ENCODE results near the gene LIF.

LIF gene

DNA sequence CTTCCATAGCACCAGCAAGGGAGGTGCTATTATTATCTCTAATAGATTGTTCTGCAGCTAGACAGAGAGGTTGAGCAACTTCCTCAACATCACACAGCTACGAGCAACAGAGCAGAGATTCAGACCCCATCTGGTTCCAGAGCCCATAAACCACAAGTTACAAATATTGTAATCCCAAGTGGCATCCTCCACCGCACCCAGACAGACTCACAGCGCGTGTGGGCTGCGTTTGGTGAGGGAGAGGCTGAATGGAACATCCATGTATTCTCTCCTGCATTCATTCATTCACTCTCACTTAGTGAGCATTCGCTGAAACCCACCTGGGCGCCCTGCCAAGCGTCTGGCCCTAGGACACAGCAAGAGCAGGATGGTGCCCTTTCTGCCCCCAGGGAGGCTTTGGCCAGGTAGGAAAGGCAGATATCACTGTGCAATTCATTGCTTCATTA lies 33.5 kb downstream of the LIF start:
- CTCF ChIA-PET: no interaction called here
- 0 out of 2 replicates have a peak, but pooled peaks have one; percentile 70 for TF ChIP-seq ZNF768 (tag by site-specific recombination; IDR thresholded peaks at IDR 0.05)
- TF ChIP-seq ZNF311 (tag by site-specific recombination; IDR thresholded peaks at IDR 0.05; ENCODE audit: borderline replicate concordance): no peak
- TF ChIP-seq ZNF707 (tag by site-specific recombination; IDR thresholded peaks at IDR 0.05): no peak
- TF ChIP-seq, protein P1, sequence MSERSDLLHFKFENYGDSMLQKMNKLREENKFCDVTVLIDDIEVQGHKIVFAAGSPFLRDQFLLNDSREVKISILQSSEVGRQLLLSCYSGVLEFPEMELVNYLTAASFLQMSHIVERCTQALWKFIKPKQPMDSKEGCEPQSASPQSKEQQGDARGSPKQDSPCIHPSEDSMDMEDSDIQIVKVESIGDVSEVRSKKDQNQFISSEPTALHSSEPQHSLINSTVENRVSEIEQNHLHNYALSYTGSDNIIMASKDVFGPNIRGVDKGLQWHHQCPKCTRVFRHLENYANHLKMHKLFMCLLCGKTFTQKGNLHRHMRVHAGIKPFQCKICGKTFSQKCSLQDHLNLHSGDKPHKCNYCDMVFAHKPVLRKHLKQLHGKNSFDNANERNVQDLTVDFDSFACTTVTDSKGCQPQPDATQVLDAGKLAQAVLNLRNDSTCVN (tag by site-specific recombination; optimal IDR thresholded peaks at IDR 0.05): no peak
- TF ChIP-seq, protein P2, sequence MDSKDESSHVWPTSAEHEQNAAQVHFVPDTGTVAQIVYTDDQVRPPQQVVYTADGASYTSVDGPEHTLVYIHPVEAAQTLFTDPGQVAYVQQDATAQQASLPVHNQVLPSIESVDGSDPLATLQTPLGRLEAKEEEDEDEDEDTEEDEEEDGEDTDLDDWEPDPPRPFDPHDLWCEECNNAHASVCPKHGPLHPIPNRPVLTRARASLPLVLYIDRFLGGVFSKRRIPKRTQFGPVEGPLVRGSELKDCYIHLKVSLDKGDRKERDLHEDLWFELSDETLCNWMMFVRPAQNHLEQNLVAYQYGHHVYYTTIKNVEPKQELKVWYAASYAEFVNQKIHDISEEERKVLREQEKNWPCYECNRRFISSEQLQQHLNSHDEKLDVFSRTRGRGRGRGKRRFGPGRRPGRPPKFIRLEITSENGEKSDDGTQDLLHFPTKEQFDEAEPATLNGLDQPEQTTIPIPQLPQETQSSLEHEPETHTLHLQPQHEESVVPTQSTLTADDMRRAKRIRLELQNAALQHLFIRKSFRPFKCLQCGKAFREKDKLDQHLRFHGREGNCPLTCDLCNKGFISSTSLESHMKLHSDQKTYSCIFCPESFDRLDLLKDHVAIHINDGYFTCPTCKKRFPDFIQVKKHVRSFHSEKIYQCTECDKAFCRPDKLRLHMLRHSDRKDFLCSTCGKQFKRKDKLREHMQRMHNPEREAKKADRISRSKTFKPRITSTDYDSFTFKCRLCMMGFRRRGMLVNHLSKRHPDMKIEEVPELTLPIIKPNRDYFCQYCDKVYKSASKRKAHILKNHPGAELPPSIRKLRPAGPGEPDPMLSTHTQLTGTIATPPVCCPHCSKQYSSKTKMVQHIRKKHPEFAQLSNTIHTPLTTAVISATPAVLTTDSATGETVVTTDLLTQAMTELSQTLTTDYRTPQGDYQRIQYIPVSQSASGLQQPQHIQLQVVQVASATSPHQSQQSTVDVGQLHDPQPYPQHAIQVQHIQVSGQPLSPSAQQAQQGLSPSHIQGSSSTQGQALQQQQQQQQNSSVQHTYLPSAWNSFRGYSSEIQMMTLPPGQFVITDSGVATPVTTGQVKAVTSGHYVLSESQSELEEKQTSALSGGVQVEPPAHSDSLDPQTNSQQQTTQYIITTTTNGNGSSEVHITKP (tag by site-specific recombination; IDR thresholded peaks at IDR 0.05): no peak
- no peak for TF ChIP-seq ZBTB48 (tag by site-specific recombination; IDR thresholded peaks at IDR 0.05)
- no peak for TF ChIP-seq ZNF24 (tag by site-specific recombination; IDR thresholded peaks at IDR 0.05)
- no peak for TF ChIP-seq ZNF777 (tag by site-specific recombination; IDR thresholded peaks at IDR 0.05; ENCODE audit: borderline replicate concordance)
- no peak for TF ChIP-seq REPIN1 (tag by site-specific recombination; IDR thresholded peaks at IDR 0.05; ENCODE audit: low read depth)
- Histone ChIP-seq H3K9me3 (ENCODE audit: control insufficient read depth, insufficient read depth, low read depth, low read length) (no peaks in the 10 kb centered on the region), H3K36me3 (ENCODE audit: control insufficient read depth in 2 of 2, insufficient read depth in 1 of 2, low read length in 2 of 2) (no peaks in the 10 kb centered on the region), H3K4me3 (ENCODE audit: low read depth, low read length) (no peak overlapping the region), H3K27ac (ENCODE audit: extremely low read depth, low read depth, low read length) (no peak overlapping the region), H3K4me1 (ENCODE audit: control insufficient read depth, insufficient read depth, low read length) (no peaks in the 10 kb centered on the region)
- POLR2A ChIA-PET: no interaction called here

DNA sequence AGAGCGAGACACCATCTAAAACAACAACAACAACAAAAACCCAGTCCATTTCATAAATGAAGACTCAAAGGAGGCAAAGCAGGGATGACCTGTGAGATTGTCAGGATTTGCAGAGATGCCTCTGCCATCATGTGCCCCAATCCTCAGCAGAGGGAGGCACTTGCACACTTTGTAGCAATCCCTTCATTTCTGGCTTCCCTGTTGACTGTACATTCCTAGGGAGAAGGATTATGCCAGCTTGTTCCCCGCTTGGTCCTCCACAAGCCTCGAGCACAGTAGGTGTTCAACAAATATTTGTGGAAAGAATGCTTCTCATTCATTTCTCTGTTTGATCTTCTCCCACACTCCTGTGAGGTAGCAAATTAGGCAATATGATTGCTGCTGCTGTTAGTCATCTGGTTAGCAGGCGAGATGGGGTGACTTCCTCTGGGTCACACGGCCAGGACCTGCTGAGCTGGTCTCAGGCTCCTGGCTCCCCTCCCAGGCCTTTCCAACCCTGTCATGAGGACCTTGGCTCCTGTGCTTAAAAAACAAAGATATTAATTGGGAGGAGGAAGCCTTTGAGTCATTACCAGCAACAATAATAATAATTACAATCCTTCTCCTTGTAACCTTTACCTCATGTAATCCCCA lies 34.1 kb downstream of the LIF start:
- TF ChIP-seq ZFP3 (tag by site-specific recombination; IDR thresholded peaks at IDR 0.05; ENCODE audit: low read depth) (no peak), ZNF366 (tag by site-specific recombination; conservative IDR thresholded peaks at IDR 0.05) (no peak), ZNF658 (tag by site-specific recombination; IDR thresholded peaks at IDR 0.05) (no peak), ZFHX2 (tag by site-specific recombination; conservative IDR thresholded peaks at IDR 0.05) (peak; percentile 65), ZNF266 (tag by site-specific recombination; IDR thresholded peaks at IDR 0.05; ENCODE audit: low read depth) (no peak), KLF7 (tag by site-specific recombination; IDR thresholded peaks at IDR 0.05; ENCODE audit: borderline replicate concordance) (no peak), ZIC2 (tag by site-specific recombination; IDR thresholded peaks at IDR 0.05) (peak; percentile 88), OVOL3 (tag by site-specific recombination; IDR thresholded peaks at IDR 0.05) (no peak), OSR2 (tag by site-specific recombination; IDR thresholded peaks at IDR 0.05) (0 out of 2 replicates have a peak, but pooled peaks have one; percentile 18), ZNF24 (tag by site-specific recombination; IDR thresholded peaks at IDR 0.05) (no peak), KLF10 (tag by site-specific recombination; IDR thresholded peaks at IDR 0.05) (no peak), ZNF114 (tag by site-specific recombination; IDR thresholded peaks at IDR 0.05) (no peak), ZNF221 (tag by site-specific recombination; IDR thresholded peaks at IDR 0.05; ENCODE audit: borderline replicate concordance) (no peak), KLF8 (tag by site-specific recombination; IDR thresholded peaks at IDR 0.05) (no peak), ZNF610 (tag by site-specific recombination; IDR thresholded peaks at IDR 0.05; ENCODE audit: borderline replicate concordance) (no peak), ZEB2 (tag by site-specific recombination; IDR thresholded peaks at IDR 0.05) (no peak), HOXD13 (CRISPR knock-in tag; IDR thresholded peaks at IDR 0.05; ENCODE audit: borderline replicate concordance) (no peak)
- TF ChIP-seq, protein P3, sequence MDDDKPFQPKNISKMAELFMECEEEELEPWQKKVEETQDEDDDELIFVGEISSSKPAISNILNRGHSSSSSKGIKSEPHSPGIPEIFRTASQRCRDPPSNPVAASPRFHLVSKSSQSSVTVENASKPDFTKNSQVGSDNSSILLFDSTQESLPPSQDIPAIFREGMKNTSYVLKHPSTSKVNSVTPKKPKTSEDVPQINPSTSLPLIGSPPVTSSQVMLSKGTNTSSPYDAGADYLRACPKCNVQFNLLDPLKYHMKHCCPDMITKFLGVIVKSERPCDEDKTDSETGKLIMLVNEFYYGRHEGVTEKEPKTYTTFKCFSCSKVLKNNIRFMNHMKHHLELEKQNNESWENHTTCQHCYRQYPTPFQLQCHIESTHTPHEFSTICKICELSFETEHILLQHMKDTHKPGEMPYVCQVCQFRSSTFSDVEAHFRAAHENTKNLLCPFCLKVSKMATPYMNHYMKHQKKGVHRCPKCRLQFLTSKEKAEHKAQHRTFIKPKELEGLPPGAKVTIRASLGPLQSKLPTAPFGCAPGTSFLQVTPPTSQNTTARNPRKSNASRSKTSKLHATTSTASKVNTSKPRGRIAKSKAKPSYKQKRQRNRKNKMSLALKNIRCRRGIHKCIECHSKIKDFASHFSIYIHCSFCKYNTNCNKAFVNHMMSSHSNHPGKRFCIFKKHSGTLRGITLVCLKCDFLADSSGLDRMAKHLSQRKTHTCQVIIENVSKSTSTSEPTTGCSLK (tag by site-specific recombination; IDR thresholded peaks at IDR 0.05): no peak
- TF ChIP-seq, protein P4, sequence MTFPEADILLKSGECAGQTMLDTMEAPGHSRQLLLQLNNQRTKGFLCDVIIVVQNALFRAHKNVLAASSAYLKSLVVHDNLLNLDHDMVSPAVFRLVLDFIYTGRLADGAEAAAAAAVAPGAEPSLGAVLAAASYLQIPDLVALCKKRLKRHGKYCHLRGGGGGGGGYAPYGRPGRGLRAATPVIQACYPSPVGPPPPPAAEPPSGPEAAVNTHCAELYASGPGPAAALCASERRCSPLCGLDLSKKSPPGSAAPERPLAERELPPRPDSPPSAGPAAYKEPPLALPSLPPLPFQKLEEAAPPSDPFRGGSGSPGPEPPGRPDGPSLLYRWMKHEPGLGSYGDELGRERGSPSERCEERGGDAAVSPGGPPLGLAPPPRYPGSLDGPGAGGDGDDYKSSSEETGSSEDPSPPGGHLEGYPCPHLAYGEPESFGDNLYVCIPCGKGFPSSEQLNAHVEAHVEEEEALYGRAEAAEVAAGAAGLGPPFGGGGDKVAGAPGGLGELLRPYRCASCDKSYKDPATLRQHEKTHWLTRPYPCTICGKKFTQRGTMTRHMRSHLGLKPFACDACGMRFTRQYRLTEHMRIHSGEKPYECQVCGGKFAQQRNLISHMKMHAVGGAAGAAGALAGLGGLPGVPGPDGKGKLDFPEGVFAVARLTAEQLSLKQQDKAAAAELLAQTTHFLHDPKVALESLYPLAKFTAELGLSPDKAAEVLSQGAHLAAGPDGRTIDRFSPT (tag by site-specific recombination; IDR thresholded peaks at IDR 0.05): no peak
- Histone ChIP-seq H3K27ac (ENCODE audit: extremely low read depth, low read depth, low read length) (no peak overlapping the region), H3K4me3 (ENCODE audit: low read depth, low read length) (no peak overlapping the region), H3K4me1 (ENCODE audit: control insufficient read depth, insufficient read depth, low read length) (no peaks in the 10 kb centered on the region), H3K36me3 (ENCODE audit: control insufficient read depth in 2 of 2, insufficient read depth in 1 of 2, low read length in 2 of 2) (no peaks in the 10 kb centered on the region), H3K9me3 (ENCODE audit: control insufficient read depth, insufficient read depth, low read depth, low read length) (no peaks in the 10 kb centered on the region)
- ChIA-PET POLR2A (no interaction called here), CTCF (no interaction called here)

Measured in HEK293 (cell line).